Fibroblast of villous mesenchyme (primary cell): Measurements from ENCODE around the gene CPA4. TPM values are rescaled to one million over a fixed set of nuclear protein-coding genes. Genes with fewer than 3 reads are reported as not detected.
"Not testable (repeated sequence)": the region's sequence is repeated elsewhere in the genome, so short reads cannot be mapped to it uniquely, and the experiment has no call there.

Experiments used
- DNase-seq: peaks from one replicate; pipeline ENCODE4 v3.0.0-alpha.2; 2010; ENCODE audit warnings: low read depth
- H3K4me3 ChIP-seq: 2 replicates; pipeline ENCODE4 v1.5.1; 2011; ENCODE audit warnings: low read depth, mild to moderate bottlenecking, low read length
- total RNA-seq: library from RNA; depleted of rRNA; stranded (reverse); fragments of >200 nt; gene quantifications from 2 replicates; pipeline ENCODE4 v1.2.3, GENCODE V29; 2012
- TF ChIP-seq, protein P1 (sequence below): IDR thresholded peaks from 2 replicates; pipeline ENCODE4 v1.5.1; 2012; ENCODE audit warnings: low read depth, mild to moderate bottlenecking, low read length; ENCODE audit not compliant: insufficient read depth

Gene CPA4
- total RNA-seq, 1 donor = 90.2 TPM

GRCh38 chr7:130319541-130319940 is 26.6 kb downstream of the CPA4 start:
- DNase-seq = no peak
- TF ChIP-seq, protein P1, sequence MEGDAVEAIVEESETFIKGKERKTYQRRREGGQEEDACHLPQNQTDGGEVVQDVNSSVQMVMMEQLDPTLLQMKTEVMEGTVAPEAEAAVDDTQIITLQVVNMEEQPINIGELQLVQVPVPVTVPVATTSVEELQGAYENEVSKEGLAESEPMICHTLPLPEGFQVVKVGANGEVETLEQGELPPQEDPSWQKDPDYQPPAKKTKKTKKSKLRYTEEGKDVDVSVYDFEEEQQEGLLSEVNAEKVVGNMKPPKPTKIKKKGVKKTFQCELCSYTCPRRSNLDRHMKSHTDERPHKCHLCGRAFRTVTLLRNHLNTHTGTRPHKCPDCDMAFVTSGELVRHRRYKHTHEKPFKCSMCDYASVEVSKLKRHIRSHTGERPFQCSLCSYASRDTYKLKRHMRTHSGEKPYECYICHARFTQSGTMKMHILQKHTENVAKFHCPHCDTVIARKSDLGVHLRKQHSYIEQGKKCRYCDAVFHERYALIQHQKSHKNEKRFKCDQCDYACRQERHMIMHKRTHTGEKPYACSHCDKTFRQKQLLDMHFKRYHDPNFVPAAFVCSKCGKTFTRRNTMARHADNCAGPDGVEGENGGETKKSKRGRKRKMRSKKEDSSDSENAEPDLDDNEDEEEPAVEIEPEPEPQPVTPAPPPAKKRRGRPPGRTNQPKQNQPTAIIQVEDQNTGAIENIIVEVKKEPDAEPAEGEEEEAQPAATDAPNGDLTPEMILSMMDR = no peak
- H3K4me3 ChIP-seq = no peak overlapping the region

DNA sequence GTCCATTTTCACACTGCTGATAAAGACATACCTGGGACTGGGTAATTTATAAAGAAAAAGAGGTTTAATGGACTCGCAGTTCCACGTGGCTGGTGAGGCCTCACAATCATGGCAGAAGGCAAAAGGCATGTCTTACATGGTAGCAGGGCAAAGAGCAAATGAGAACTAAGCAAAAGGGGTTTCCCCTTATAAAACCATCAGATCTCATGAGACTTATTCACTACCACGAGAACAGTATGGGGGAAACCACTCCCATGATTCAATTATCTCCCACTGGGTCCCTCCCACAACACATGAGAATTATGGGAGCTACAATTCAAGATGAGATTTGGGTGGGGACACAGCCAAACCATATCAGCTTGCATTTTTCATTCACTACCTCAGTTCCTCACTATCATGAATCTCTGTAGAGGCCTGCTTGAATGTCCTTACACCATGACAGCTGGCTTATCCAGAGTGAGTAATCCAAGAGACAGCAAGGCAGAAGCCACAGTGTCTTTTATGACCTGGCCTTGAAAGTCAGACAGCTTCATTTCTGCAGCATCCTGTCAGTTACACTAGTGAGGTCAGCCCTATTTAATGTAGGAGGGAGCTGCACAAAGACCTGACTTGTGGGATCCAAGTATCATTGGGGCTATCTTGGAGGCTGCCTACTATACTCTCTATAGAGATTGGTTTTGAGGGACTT is 28.7 kb downstream of the CPA4 start:
- DNase-seq = peak; percentile 44
- not testable (repeated sequence) for H3K4me3 ChIP-seq

DNA sequence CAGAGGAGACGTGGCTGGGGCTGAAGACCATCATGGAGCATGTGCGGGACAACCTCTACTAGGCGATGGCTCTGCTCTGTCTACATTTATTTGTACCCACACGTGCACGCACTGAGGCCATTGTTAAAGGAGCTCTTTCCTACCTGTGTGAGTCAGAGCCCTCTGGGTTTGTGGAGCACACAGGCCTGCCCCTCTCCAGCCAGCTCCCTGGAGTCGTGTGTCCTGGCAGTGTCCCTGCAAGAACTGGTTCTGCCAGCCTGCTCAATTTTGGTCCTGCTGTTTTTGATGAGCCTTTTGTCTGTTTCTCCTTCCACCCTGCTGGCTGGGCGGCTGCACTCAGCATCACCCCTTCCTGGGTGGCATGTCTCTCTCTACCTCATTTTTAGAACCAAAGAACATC is 29.7 kb downstream of the CPA4 start:
- DNase-seq = no peak
- TF ChIP-seq, protein P1 = no peak
- no peak overlapping the region for H3K4me3 ChIP-seq

DNA sequence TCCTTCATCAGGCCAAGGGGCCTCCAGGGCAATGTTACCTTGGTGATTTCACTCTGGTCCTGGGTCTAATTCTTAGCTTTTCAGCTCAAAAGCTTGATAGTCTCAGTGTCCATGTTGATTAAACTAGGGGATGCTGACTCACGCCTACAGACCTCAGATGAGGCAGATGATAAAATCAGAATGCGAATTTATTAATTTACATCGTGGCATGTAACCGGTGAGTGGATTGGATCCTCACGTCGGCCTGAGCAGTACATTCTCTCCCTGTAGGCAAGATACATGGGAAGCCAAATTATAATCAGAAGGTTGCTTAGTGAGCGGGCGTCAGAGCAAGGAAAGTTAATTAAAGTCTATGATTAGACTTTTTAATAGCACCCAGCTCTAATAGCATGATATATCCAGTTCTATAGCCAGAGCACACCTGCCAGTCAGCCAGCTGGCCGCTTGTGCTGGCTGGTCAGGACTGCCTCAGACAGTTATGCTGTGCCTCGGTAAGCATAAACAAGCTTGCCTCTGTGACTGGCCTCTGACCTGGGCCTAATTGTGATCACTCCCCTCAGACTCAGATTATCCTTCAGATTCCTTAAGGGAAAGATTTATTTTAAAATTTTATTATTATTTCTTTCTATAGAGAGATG is 31.5 kb downstream of the CPA4 start:
- TF ChIP-seq, protein P1 = no peak
- no peak overlapping the region for H3K4me3 ChIP-seq
- peak; percentile 22 for DNase-seq

DNA sequence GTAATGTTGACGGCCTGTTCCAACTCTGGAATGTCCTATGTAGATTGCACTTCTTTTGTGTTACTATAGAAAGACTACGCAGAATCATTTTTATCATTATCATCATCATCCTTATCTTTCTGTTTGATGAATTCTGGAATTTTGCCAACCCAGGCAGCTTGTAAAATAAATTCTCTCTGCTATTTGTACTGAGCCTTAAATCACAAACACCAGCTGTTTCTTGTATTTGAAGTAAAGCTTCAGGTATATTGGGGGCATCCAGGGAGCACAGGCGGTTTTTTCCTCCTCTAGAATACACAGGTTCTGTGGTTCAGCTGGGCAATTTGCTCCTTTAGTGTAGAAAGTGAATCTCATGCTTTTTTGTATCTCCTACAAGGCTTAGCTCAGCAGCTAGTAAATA is 36.7 kb downstream of the CPA4 start:
- H3K4me3 ChIP-seq = no peak overlapping the region
- TF ChIP-seq, protein P1 = no peak
- peak; percentile 32 for DNase-seq

DNA sequence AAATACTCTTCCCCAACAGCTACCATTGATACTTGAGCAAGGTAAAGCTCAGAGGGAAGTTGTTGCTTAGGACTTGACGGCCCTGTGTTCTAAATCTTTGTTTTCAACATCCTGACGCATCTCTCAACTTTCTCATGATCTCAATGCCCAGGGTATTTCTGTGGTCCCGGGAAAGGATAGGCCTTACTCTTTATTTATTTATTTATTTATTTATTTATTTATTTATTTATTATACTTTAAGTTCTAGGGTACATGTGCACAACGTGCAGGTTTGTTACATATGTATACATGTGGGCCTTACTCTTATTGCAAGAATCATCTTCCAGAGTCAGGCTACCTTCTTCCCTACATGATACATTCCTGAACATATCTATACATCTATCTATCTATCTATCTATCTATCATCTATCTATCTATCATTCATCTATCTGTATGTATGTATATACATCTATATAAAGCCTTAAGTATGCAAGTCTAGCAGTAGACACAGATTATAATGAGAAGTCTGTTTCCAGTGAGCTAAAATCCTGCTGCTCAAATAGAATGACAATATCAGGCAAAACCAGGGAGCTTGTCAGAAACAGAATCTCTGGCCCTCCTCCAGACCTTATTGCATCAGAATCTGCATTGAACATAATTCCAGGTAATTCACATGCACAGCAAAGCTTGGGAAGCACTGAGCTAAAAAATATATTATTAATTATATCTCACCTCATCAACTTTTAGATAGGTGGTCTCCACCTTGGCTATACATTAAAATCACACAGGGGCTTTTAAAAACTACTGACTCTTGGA is 39.5 kb downstream of the CPA4 start:
- TF ChIP-seq, protein P1 = no peak
- no peak overlapping the region for H3K4me3 ChIP-seq
- peak; percentile 23 for DNase-seq

DNA sequence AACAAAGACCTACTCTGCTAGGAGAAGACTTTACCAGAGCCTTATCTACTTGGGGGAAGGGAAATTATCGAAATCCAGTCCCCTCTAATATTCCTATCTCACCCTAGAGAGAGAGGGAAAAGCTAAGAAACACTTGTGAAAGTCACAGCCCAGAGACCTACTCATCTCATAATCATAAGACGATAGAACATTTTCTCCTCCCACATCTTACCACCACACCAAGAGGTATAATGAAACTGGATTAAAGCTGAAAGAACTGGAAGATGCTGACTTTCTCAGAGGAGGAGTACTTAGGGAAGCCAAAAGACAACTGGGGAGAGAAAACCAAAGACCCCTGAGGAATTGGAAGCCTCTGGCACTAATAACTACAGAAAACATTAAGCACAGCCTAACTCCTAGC is 40.9 kb downstream of the CPA4 start:
- DNase-seq = no peak
- no peak overlapping the region for H3K4me3 ChIP-seq
- TF ChIP-seq, protein P1 = no peak
